IMR-90 (cell line): Measurements from ENCODE around the gene ARNT2. TPM values are rescaled to one million over a fixed set of nuclear protein-coding genes. Genes with fewer than 3 reads are reported as not detected.

ENCODE experiments used
- CTCF ChIP-seq: conservative IDR thresholded peaks from 2 replicates; pipeline ENCODE4 v1.5.1; 2012; ENCODE audit warnings: mild to moderate bottlenecking, low read depth, low read length, improper control_type of control experiment
- MXI1 ChIP-seq: IDR thresholded peaks from 2 replicates; pipeline ENCODE4 v1.6.1; 2012; ENCODE audit warnings: low read depth, mild to moderate bottlenecking, low read length, moderate library complexity, borderline replicate concordance
- POLR2A ChIP-seq: IDR thresholded peaks from 2 replicates; pipeline ENCODE4 v1.6.1; 2012; ENCODE audit warnings: mild to moderate bottlenecking, low read depth, low read length
- USF2 ChIP-seq: fragments of 150-350 bp; IDR thresholded peaks from 2 replicates; pipeline ENCODE4 v1.6.1; 2017; ENCODE audit warnings: mild to moderate bottlenecking, antibody characterized with exemption, low read length, low read depth
- polyA plus RNA-seq, 3 experiments: library from polyadenylated mRNA; depleted of rRNA; stranded (reverse); fragments of >200 nt; gene quantifications; 2 replicates each; pipeline ENCODE4 v1.2.3, GENCODE V29; 2012; ENCODE audit warnings: low replicate concordance in 1 of 3
- total RNA-seq: library from RNA; depleted of rRNA; stranded (reverse); fragments of >200 nt; gene quantifications from 2 replicates; pipeline ENCODE4 v1.2.3, GENCODE V29; 2012

Gene ARNT2
- total and polyA plus RNA-seq, 2 of the 4 experiments (the other 2 are of a cell fraction) = 18.2 to 19.0 TPM

GRCh38 chr15:80605591-80606150 lies 201.5 kb downstream of the ARNT2 start (continued):
- TF ChIP-seq USF2 (no peak), CTCF (no peak), MXI1 (no peak), POLR2A (no peak)
